Measurements from ENCODE around the gene CTCF. TPM values are rescaled to one million over a fixed set of nuclear protein-coding genes. Genes with fewer than 3 reads are reported as not detected.

CTCF gene
- total and polyA plus RNA-seq, 10 of the 15 experiments (the other 5 are each of a cell fraction or from before 2014, with no cell fraction given) = 9.1 to 55.0 (median 41.8) TPM

GRCh38 chr16:67648088-67648763, 85.9 kb downstream of the CTCF start:
- ChIA-PET CTCF (interaction anchor here (1.5 kb wide), 1 partner anchor 12 kb away, joined by 4 read pairs; the partner anchor contains the start of gene ACD), POLR2A (no interaction called here), SMC1A (ENCODE audit: uncharacterized antibody, unreplicated experiment) (no interaction called here), RAD21 (ENCODE audit: unreplicated experiment) (interaction anchor here (0.9 kb wide), 1 partner anchor 22 kb away, joined by 3 read pairs; no protein-coding TSS in a partner anchor)
- no peak for TF ChIP-seq CREB1 (IDR thresholded peaks at IDR 0.05; ENCODE audit: low read depth)
- TF ChIP-seq MYC (IDR thresholded peaks at IDR 0.05; ENCODE audit: insufficient read depth, insufficient read length, insufficient replicate concordance, low read length, severe bottlenecking) = no peak
- TF ChIP-seq RCOR1 (conservative IDR thresholded peaks at IDR 0.05; ENCODE audit: low read depth, low read length) = no peak
- no peak for TF ChIP-seq MYB (IDR thresholded peaks at IDR 0.05; ENCODE audit: borderline replicate concordance, low read depth, low read length)
- TF ChIP-seq BMI1 (IDR thresholded peaks at IDR 0.05; ENCODE audit: borderline replicate concordance) = no peak
- TF ChIP-seq PKNOX1 (IDR thresholded peaks at IDR 0.05) = no peak
- no peak for TF ChIP-seq BCL11A (IDR thresholded peaks at IDR 0.05; ENCODE audit: low read depth, low read length)
- Histone ChIP-seq H4K20me1 (ENCODE audit: control insufficient read depth, insufficient read depth) (no peaks in the 10 kb centered on the region), H3K4me2 (ENCODE audit: control insufficient read depth, insufficient read depth) (no peak overlapping the region), H3K4me3 (no peak overlapping the region), H3K27me3 (replicated peaks in 1 of 2; ENCODE audit: control insufficient read depth in 2 of 2, insufficient read depth in 2 of 2, low read length in 1 of 2) (no peaks in the 10 kb centered on the region), H3K9ac (ENCODE audit: control insufficient read depth, insufficient read depth, low read length) (no peak overlapping the region), H3K9me3 (replicated peaks; ENCODE audit: control insufficient read depth, insufficient read depth, low read length) (no peaks in the 10 kb centered on the region), H3K36me3 (ENCODE audit: control insufficient read depth in 2 of 2, insufficient read depth in 2 of 2, low read length in 1 of 2) (peaks cover 0 to 3% of the 10 kb centered on the region in 2 experiments; a peak in 3 of 4 replicates), H3K27ac (ENCODE audit: control insufficient read depth, insufficient read depth) (no peak overlapping the region), H2AFZ (ENCODE audit: control insufficient read depth, low read depth, low read length) (no peak overlapping the region), H3K4me1 (ENCODE audit: control insufficient read depth, insufficient read depth, low read length) (peaks cover 11% of the 10 kb centered on the region; the same call in 1 of the 2 replicates), H3K79me2 (ENCODE audit: control insufficient read depth, insufficient read depth, low read length) (peaks cover 11% of the 10 kb centered on the region)
- 99% methylated on average over 32 of the region's 65 CpGs for WGBS (ENCODE audit: insufficient coverage, insufficient replicate concordance, low lambda C conversion rate, missing lambda C conversion rate)
- no peak for ATAC-seq
- BruUV-seq (replicated peaks) = no TSS peak
- intact Hi-C loops (cut with micrococcal nuclease; ENCODE audit: unreplicated experiment) (no loop called here), in situ Hi-C loops (cut with MboI) (no loop called here)
- FAIRE-seq = no peak
- no peak for DNase-seq (ENCODE audit: low read depth, low spot score)
